Measurements from ENCODE around the gene OR52K1.

OR52K1 gene

DNA sequence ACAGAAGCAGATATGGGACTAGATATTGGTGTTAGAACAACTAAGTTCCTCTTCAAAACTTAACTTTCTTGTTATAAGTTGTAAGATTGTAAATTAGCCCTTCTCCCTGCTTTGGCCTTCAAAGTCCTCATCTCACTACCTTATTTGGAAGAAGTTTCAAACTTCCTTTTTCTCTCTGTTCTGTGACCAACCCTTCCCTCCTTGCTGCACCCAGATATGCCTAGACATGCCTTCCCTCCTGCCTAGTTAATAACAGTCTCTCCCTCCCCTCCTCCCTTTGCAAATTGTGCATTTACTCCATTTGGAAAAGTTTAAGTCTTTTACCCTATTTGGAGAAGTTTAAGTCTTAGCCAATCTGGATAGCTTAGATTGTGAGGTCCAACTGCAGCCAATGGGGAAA is 28.4 kb upstream of the OR52K1 start:
- DNase-seq (ENCODE audit: low read depth), result no peak
- TF ChIP-seq, protein P1, sequence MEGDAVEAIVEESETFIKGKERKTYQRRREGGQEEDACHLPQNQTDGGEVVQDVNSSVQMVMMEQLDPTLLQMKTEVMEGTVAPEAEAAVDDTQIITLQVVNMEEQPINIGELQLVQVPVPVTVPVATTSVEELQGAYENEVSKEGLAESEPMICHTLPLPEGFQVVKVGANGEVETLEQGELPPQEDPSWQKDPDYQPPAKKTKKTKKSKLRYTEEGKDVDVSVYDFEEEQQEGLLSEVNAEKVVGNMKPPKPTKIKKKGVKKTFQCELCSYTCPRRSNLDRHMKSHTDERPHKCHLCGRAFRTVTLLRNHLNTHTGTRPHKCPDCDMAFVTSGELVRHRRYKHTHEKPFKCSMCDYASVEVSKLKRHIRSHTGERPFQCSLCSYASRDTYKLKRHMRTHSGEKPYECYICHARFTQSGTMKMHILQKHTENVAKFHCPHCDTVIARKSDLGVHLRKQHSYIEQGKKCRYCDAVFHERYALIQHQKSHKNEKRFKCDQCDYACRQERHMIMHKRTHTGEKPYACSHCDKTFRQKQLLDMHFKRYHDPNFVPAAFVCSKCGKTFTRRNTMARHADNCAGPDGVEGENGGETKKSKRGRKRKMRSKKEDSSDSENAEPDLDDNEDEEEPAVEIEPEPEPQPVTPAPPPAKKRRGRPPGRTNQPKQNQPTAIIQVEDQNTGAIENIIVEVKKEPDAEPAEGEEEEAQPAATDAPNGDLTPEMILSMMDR (IDR thresholded peaks at IDR 0.05; ENCODE audit: control insufficient read depth, extremely low read depth, insufficient read depth), result no peak
- no peak overlapping the region for H3K4me3 ChIP-seq (ENCODE audit: low read depth, low read length)

DNA sequence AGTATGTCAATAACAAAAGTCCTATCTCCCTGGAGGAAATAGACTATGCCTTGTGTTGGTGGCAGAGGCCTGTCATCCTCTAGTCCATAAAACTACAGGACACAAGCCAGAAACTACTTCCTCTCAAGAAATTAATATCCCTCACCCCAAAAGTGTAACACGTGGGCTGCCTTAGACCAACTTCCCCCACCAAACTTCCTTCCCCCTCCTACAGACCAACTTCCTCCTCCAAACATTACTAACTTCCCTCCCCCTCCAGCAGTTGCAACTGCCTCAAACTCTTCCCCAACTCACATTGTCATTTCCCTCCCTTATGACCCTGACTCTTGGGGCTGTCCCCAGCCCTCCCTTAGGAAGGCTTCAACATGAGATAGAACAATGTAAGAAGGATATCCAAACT is 27.0 kb upstream of the OR52K1 start:
- TF ChIP-seq, protein P1 (IDR thresholded peaks at IDR 0.05; ENCODE audit: control insufficient read depth, extremely low read depth, insufficient read depth), result no peak
- no peak overlapping the region for H3K4me3 ChIP-seq (ENCODE audit: low read depth, low read length)
- DNase-seq (ENCODE audit: low read depth), result no peak

DNA sequence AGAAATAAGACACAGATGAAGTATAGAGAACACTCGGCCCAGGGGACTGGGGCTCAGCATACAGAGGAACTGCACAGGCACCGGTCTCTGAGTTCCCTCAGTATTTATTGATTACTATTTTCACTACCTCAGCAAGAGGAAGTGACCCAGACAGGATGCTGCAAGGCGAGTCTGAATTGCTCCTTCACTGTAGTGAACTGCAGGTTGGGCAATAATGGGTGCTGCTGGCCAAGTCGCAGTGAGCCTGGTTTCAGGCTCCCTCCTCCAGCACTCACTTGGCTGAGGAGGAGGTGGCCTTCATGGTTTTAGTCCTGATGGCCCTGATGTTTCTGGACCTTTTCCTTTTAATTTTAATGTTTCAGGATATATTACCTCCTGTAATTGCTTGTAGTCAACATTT is 22.9 kb upstream of the OR52K1 start:
- H3K4me3 ChIP-seq (ENCODE audit: low read depth, low read length), result no peak overlapping the region
- TF ChIP-seq, protein P1 (IDR thresholded peaks at IDR 0.05; ENCODE audit: control insufficient read depth, extremely low read depth, insufficient read depth), result no peak
- no peak for DNase-seq (ENCODE audit: low read depth)

DNA sequence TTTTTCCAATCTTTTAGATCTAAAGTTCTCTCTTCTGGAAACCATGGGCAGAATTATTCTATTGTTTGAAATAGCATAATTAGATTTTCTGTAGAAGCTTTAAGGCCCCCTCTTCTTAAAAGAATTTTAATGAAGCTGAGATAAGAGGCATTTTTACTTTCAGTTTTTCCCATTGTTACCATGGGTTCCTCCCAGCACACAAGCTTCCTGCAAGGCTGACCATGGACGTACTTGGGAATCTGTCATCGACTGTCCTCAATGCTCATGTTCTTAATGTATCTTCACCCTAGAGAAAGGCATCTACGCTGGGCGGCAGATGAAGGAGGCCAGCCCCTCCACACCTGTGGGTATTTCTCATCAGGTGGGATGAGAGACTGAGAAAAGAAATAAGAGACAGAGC is 22.3 kb upstream of the OR52K1 start:
- no peak overlapping the region for H3K4me3 ChIP-seq (ENCODE audit: low read depth, low read length)
- TF ChIP-seq, protein P1 (IDR thresholded peaks at IDR 0.05; ENCODE audit: control insufficient read depth, extremely low read depth, insufficient read depth), result no peak
- DNase-seq (ENCODE audit: low read depth), result no peak

DNA sequence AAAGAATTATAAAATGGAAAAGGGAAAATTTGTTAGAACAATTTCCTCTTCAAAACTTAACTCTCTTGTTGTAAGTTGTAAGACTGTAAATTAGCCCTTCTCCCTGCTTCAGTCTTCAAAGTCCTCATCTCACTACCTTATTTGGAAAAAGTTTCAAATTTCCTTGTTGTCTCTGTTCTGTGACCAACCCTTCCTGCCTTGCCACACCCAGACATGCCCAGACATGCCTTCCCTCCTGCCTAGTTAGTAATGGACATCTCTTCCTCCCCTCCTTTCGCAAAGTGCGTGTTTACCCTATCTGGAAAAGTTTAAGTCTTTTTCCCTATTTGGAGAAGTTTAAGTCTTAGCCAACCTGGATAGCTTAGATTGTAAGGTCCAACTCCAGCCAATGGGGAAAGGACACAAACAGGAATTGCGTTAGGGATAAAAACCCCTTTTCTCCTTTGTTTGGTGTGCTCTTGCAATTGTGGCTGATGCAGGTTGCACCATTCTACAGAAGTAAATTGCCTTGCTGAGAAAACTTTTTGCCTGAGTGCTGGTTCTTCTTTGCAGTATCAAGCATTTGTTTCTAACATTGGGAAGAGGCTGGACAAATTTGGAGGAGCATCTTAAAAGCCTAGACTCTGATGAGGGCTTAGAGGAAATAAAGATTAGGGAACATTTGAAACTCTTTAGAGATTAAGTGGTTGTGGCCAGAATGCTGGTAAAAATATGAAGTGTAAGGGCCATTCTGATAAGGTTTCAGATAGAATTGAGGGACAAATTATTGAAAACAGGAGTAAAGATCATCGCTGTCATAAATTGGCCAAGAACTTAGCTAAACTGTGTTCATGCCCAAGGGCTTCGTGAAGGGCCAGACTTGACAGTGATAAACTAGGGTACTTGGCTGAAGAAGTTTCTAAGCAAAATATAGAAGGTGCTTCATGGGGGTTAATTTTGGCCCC is 18.0 kb upstream of the OR52K1 start:
- TF ChIP-seq, protein P1 (IDR thresholded peaks at IDR 0.05; ENCODE audit: control insufficient read depth, extremely low read depth, insufficient read depth), result no peak
- no peak for DNase-seq (ENCODE audit: low read depth)
- H3K4me3 ChIP-seq (ENCODE audit: low read depth, low read length), result no peak overlapping the region

DNA sequence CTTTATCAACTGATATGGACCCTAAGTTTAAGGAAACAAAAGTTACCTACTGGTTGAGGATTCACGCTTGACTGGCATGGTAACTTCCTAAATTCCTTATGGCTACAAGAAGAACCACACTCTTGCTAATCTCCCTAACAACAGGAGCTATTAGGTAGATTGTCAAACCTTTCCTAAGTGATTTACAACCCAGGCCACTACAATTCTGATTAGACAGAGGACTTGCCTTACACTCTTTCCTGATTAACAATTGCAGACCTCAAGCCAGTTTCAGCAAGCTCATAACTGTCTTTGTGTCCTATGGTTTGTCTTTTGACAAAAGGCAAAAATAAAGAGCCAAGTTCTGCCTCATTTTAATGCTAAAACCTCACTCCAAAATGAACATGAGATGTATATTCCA is 17.0 kb upstream of the OR52K1 start:
- no peak overlapping the region for H3K4me3 ChIP-seq (ENCODE audit: low read depth, low read length)

More for the DNA sequence above, 17.0 kb upstream of the OR52K1 start:
- DNase-seq (ENCODE audit: low read depth), result no peak
- TF ChIP-seq, protein P1 (IDR thresholded peaks at IDR 0.05; ENCODE audit: control insufficient read depth, extremely low read depth, insufficient read depth), result no peak
